ENCODE data around the gene FZR1.

GRCh38 chr19:3469638-3470499 is 36.2 kb upstream of the FZR1 start:
- no peak for TF ChIP-seq POLR2A (IDR thresholded peaks at IDR 0.05)
- TF ChIP-seq POLR2AphosphoS5 (IDR thresholded peaks at IDR 0.05): no peak
- TF ChIP-seq, protein P1, sequence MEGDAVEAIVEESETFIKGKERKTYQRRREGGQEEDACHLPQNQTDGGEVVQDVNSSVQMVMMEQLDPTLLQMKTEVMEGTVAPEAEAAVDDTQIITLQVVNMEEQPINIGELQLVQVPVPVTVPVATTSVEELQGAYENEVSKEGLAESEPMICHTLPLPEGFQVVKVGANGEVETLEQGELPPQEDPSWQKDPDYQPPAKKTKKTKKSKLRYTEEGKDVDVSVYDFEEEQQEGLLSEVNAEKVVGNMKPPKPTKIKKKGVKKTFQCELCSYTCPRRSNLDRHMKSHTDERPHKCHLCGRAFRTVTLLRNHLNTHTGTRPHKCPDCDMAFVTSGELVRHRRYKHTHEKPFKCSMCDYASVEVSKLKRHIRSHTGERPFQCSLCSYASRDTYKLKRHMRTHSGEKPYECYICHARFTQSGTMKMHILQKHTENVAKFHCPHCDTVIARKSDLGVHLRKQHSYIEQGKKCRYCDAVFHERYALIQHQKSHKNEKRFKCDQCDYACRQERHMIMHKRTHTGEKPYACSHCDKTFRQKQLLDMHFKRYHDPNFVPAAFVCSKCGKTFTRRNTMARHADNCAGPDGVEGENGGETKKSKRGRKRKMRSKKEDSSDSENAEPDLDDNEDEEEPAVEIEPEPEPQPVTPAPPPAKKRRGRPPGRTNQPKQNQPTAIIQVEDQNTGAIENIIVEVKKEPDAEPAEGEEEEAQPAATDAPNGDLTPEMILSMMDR (IDR thresholded peaks at IDR 0.05): no peak

Measured in suprapubic skin (tissue), 4 donors.